IMR-90 (cell line): ENCODE data around the gene MSI2. TPM values are rescaled to one million over a fixed set of nuclear protein-coding genes. Genes with fewer than 3 reads are reported as not detected.

Experiments
- ATAC-seq: fragments of 200-7000 bp; cut with Tn5 transposase; 2 replicates; pipeline ENCODE4 v1.9.1; 2020; ENCODE audit warnings: low read depth, mild to moderate bottlenecking, moderate library complexity
- BruUV-seq: library from RNA; stranded (reverse); fragments of 400-500 nt; replicated peaks from 2 replicates; lab custom pipeline; 2021; lab: Mats Ljungman, UMichigan
- CTCF ChIA-PET: fragments of 300-600 bp; formaldehyde crosslinking; extraction: SDS; loops from one replicate; lab custom pipeline; 2021; ENCODE audit warnings: antibody characterized with exemption; lab: Yijun Ruan, JAX
- POLR2A ChIA-PET: fragments of 300-600 bp; sonication (Branson Sonifier 250); formaldehyde crosslinking; loops from one replicate; lab custom pipeline; 2022; ENCODE audit warnings: antibody characterized with exemption; ENCODE audit not compliant: unreplicated experiment; lab: Charles Lee
- DNase-seq: peaks from one replicate; pipeline ENCODE4 v3.0.0; 2013
- H2AFZ ChIP-seq: replicated peaks from 2 replicates; pipeline ENCODE3; 2013; ENCODE audit warnings: low read length, mild to moderate bottlenecking; ENCODE audit not compliant: poor library complexity
- H2AK5ac ChIP-seq: 2 replicates; pipeline ENCODE4 v1.6.1; 2013; ENCODE audit warnings: low read depth, low read length, inconsistent platforms
- H2AK9ac ChIP-seq: replicated peaks from 2 replicates; pipeline ENCODE3; 2013; ENCODE audit warnings: mild to moderate bottlenecking, low read depth, low read length, moderate library complexity; ENCODE audit not compliant: poor library complexity
- H2BK120ac ChIP-seq: 2 replicates; pipeline ENCODE4 v1.6.1; 2013; ENCODE audit warnings: low read depth, low read length, inconsistent platforms
- H2BK15ac ChIP-seq: 3 replicates; pipeline ENCODE4 v1.6.1; 2013; ENCODE audit warnings: low read depth, low read length, inconsistent platforms
- H2BK20ac ChIP-seq: 2 replicates; pipeline ENCODE4 v1.6.1; 2013; ENCODE audit warnings: low read depth, mild to moderate bottlenecking, inconsistent platforms, low read length, moderate library complexity
- H2BK5ac ChIP-seq: 2 replicates; pipeline ENCODE4 v1.6.1; 2013; ENCODE audit warnings: mild to moderate bottlenecking, low read depth, low read length, inconsistent platforms; ENCODE audit not compliant: poor library complexity, severe bottlenecking
- H3K14ac ChIP-seq: replicated peaks from 2 replicates; pipeline ENCODE4 v1.6.1; 2013; ENCODE audit warnings: low read depth, low read length, inconsistent platforms
- H3K18ac ChIP-seq: 2 replicates; pipeline ENCODE4 v1.6.1; 2013; ENCODE audit warnings: low read depth, low read length, control low read depth
- H3K23ac ChIP-seq: 2 replicates; pipeline ENCODE4 v1.6.1; 2013; ENCODE audit warnings: low read depth, low read length, inconsistent platforms
- H3K27ac ChIP-seq: 2 replicates; pipeline ENCODE4 v1.5.1; 2013; ENCODE audit warnings: mild to moderate bottlenecking, control low read depth, low read length; ENCODE audit not compliant: insufficient read depth
- H3K27me3 ChIP-seq: 2 replicates; pipeline ENCODE4 v1.6.1; 2013; ENCODE audit warnings: low read length; ENCODE audit not compliant: control insufficient read depth, insufficient read depth
- H3K36me3 ChIP-seq: 2 replicates; pipeline ENCODE4 v1.6.1; 2013; ENCODE audit warnings: low read length, mixed read lengths; ENCODE audit not compliant: control insufficient read depth, insufficient read depth
- H3K4ac ChIP-seq: 2 replicates; pipeline ENCODE4 v1.6.1; 2013; ENCODE audit warnings: low read depth, low read length, inconsistent platforms
- H3K4me1 ChIP-seq: 2 replicates; pipeline ENCODE4 v1.6.1; 2013; ENCODE audit warnings: low read length, mixed read lengths; ENCODE audit not compliant: control insufficient read depth, insufficient read depth
- H3K4me2 ChIP-seq: 2 replicates; pipeline ENCODE4 v1.6.1; 2013; ENCODE audit warnings: low read depth, mild to moderate bottlenecking, control low read depth, low read length, moderate library complexity
- H3K4me3 ChIP-seq: 2 replicates; pipeline ENCODE4 v1.5.1; 2013; ENCODE audit warnings: low read depth, mild to moderate bottlenecking, control low read depth, low read length, moderate library complexity; ENCODE audit not compliant: insufficient read depth
- H3K56ac ChIP-seq: 2 replicates; pipeline ENCODE4 v1.6.1; 2013; ENCODE audit warnings: low read length, inconsistent platforms; ENCODE audit not compliant: insufficient read depth; ENCODE audit errors: extremely low read depth
- H3K79me1 ChIP-seq, 2 experiments: 2 replicates each; pipeline ENCODE4 v1.6.1; 2013; ENCODE audit warnings: low read length in 2 of 2, inconsistent platforms in 1 of 2, low read depth in 1 of 2
- H3K9ac ChIP-seq: 2 replicates; pipeline ENCODE4 v1.6.1; 2013; ENCODE audit warnings: low read depth, low read length, control low read depth
- H3K9me1 ChIP-seq: 2 replicates; pipeline ENCODE4 v1.6.1; 2013; ENCODE audit warnings: low read length, inconsistent platforms; ENCODE audit not compliant: insufficient read depth
- H3K9me3 ChIP-seq: 2 replicates; pipeline ENCODE4 v1.6.1; 2013; ENCODE audit warnings: low read length; ENCODE audit not compliant: control insufficient read depth, insufficient read depth
- H4K20me1 ChIP-seq: 2 replicates; pipeline ENCODE4 v1.6.1; 2013; ENCODE audit warnings: low read length, inconsistent platforms; ENCODE audit not compliant: insufficient read depth
- H4K5ac ChIP-seq: 2 replicates; pipeline ENCODE4 v1.6.1; 2013; ENCODE audit warnings: mild to moderate bottlenecking, low read depth, low read length, control low read depth
- H4K8ac ChIP-seq, 2 experiments: 2 replicates each; pipeline ENCODE4 v1.6.1; 2013; ENCODE audit warnings: low read depth in 2 of 2, low read length in 2 of 2, control low read depth in 1 of 2, inconsistent platforms in 1 of 2
- H4K91ac ChIP-seq: 2 replicates; pipeline ENCODE4 v1.6.1; 2013; ENCODE audit warnings: low read depth, low read length, inconsistent platforms; ENCODE audit not compliant: insufficient read depth
- BHLHE40 ChIP-seq: fragments of 150-350 bp; IDR thresholded peaks from 2 replicates; pipeline ENCODE4 v1.6.1; 2016; ENCODE audit warnings: mild to moderate bottlenecking, low read depth, low read length
- CHD1 ChIP-seq: IDR thresholded peaks from 2 replicates; pipeline ENCODE4 v1.6.1; 2012; ENCODE audit warnings: low read depth, low read length, improper control_type of control experiment
- RAD21 ChIP-seq: IDR thresholded peaks from 2 replicates; pipeline ENCODE4 v1.6.1; 2012; ENCODE audit warnings: low read length, improper control_type of control experiment
- WGBS, 2 experiments: methylation state at CpG; one replicate each; pipeline versions ENCODE4 v1.1.5 to v1.1.7; 2013; ENCODE audit warnings: missing lambda C conversion rate in 2 of 2; ENCODE audit not compliant: insufficient read length in 1 of 2; ENCODE audit errors: extremely low coverage in 2 of 2; 5-methylcytosine and 5-hydroxymethylcytosine counted together
- dilution Hi-C: fragments of 300-500 bp; cut with HindIII; formaldehyde crosslinking; loops from one replicate; pipeline ENCODE4 v1.14.3; 2018; ENCODE audit warnings: low sequenced_read_pairs; ENCODE audit not compliant: unreplicated experiment
- in situ Hi-C: fragments of 300-500 bp; cut with MboI; formaldehyde crosslinking; loops from 3 replicates; pipeline ENCODE4 v1.14.3; 2019; ENCODE audit warnings: low sequenced_read_pairs, inconsistent platforms, mixed read lengths
- intact Hi-C: fragments of 100-400 bp; cut with micrococcal nuclease; formaldehyde crosslinking; loops from 2 replicates; pipeline ENCODE4 v1.10.0; 2022
- polyA plus RNA-seq, 3 experiments: library from polyadenylated mRNA; depleted of rRNA; stranded (reverse); fragments of >200 nt; gene quantifications; 2 replicates each; pipeline ENCODE4 v1.2.3, GENCODE V29; 2012; ENCODE audit warnings: low replicate concordance in 1 of 3
- total RNA-seq: library from RNA; depleted of rRNA; stranded (reverse); fragments of >200 nt; gene quantifications from 2 replicates; pipeline ENCODE4 v1.2.3, GENCODE V29; 2012

The MSI2 gene
- total and polyA plus RNA-seq, 2 of the 4 experiments (the other 2 are of a cell fraction): 13.0 to 16.0 TPM

- ATAC-seq (no peak), DNase-seq (no peak)
- Histone ChIP-seq H2BK15ac (no peak overlapping the region), H3K4me1 (peaks cover 11% of the 10 kb centered on the region), H2AFZ (no peak overlapping the region), H2AK9ac (no peak overlapping the region), H3K9me3 (no peaks in the 10 kb centered on the region; the same call in none of the 2 replicates), H3K9ac (no peak overlapping the region), H3K27me3 (no peaks in the 10 kb centered on the region), H3K4ac (no peak overlapping the region), H3K4me2 (no peak overlapping the region), H2BK20ac (no peak overlapping the region), H3K27ac (no peak overlapping the region), H3K56ac (no peak overlapping the region), H3K9me1 (peaks cover 7% of the 10 kb centered on the region), H2BK120ac (no peak overlapping the region), H4K20me1 (no peaks in the 10 kb centered on the region), H4K91ac (no peak overlapping the region), H3K4me3 (no peak overlapping the region), H3K79me1 (peaks cover 4 to 9% of the 10 kb centered on the region in 2 experiments; a peak in 3 of 4 replicates), H2BK5ac (no peak overlapping the region), H3K36me3 (no peaks in the 10 kb centered on the region), H4K5ac (no peak overlapping the region), H3K14ac (no peak overlapping the region), H3K18ac (no peak overlapping the region), H3K23ac (no peak overlapping the region), H2AK5ac (no peak overlapping the region), H4K8ac (no peak overlapping the region)
- in situ Hi-C loops (no loop called here), intact Hi-C loops (loop anchor here (5.0 kb wide), 1 partner anchor 116 kb away; the partner anchor contains the start of gene MSI2), dilution Hi-C loops (no loop called here)
- ChIA-PET POLR2A (no interaction called here), CTCF (no interaction called here)
- WGBS, 2 experiments: no CpG with 5 or more reads among the region's 2 CpGs
- no TSS peak for BruUV-seq
- TF ChIP-seq CHD1: no peak
- TF ChIP-seq RAD21: no peak
- no peak for TF ChIP-seq BHLHE40
Measured at GRCh38 chr17:57373756-57374155, 117.4 kb downstream of the MSI2 start.
